Keratinocyte (primary cell): ENCODE data around the gene CENPF. TPM values are rescaled to one million over a fixed set of nuclear protein-coding genes. Genes with fewer than 3 reads are reported as not detected.
"Not testable (repeated sequence)": the region's sequence is repeated elsewhere in the genome, so short reads cannot be mapped to it uniquely, and the experiment has no call there.

ENCODE experiments used
- DNase-seq: peaks from one replicate; pipeline ENCODE4 v3.0.0-alpha.2; 2011; ENCODE audit warnings: low read depth, missing footprints, low spot score
- FAIRE-seq: peaks from 2 replicates; lab custom pipeline; 2011; peaks lifted over from hg19 to GRCh38; lab: Jason Lieb, UNC
- H2AFZ ChIP-seq: 2 replicates; pipeline ENCODE4 v1.6.0; 2012; ENCODE audit warnings: low read length, control low read depth, inconsistent platforms; ENCODE audit not compliant: control insufficient read depth
- H3K27ac ChIP-seq: 2 replicates; pipeline ENCODE4 v1.5.1; 2011; ENCODE audit warnings: low read length; ENCODE audit not compliant: control insufficient read depth, insufficient read depth
- H3K27me3 ChIP-seq: 3 replicates; pipeline ENCODE4 v1.6.0; 2011; ENCODE audit warnings: low read length; ENCODE audit not compliant: control insufficient read depth, insufficient read depth; ENCODE audit errors: extremely low read depth
- H3K36me3 ChIP-seq, 2 experiments: 2 replicates in 1 of 2; 3 replicates in 1 of 2; pipeline ENCODE4 v1.5.1; 2011; ENCODE audit warnings: low read length in 2 of 2, mild to moderate bottlenecking in 1 of 2; ENCODE audit not compliant: control insufficient read depth in 2 of 2, insufficient read depth in 2 of 2; ENCODE audit errors: extremely low read depth in 1 of 2
- H3K4me1 ChIP-seq: 3 replicates; pipeline ENCODE4 v1.5.1; 2011; ENCODE audit warnings: low read length; ENCODE audit not compliant: control insufficient read depth, insufficient read depth; ENCODE audit errors: extremely low read depth
- H3K4me2 ChIP-seq: 3 replicates; pipeline ENCODE4 v1.6.0; 2011; ENCODE audit warnings: low read depth, low read length; ENCODE audit not compliant: control insufficient read depth, insufficient read depth; ENCODE audit errors: extremely low read depth
- H3K4me3 ChIP-seq, 3 experiments: fragments of 200-600 bp in 1 of 3; sonication (generic) in 1 of 3; 2 replicates in 2 of 3; 3 replicates in 1 of 3; pipeline ENCODE4 v1.5.1; 2011 to 2016; ENCODE audit warnings: low read length in 3 of 3, mild to moderate bottlenecking in 3 of 3, control low read depth in 2 of 3, inconsistent platforms in 1 of 3, low read depth in 1 of 3, mixed read lengths in 1 of 3, mixed run types in 1 of 3, moderate library complexity in 1 of 3; ENCODE audit not compliant: control insufficient read depth in 2 of 3, insufficient read depth in 2 of 3; ENCODE audit errors: extremely low read depth in 1 of 3
- H3K79me2 ChIP-seq: 2 replicates; pipeline ENCODE4 v1.6.0; 2012; ENCODE audit warnings: low read length; ENCODE audit not compliant: control insufficient read depth, insufficient read depth
- H3K9ac ChIP-seq: 3 replicates; pipeline ENCODE4 v1.6.0; 2011; ENCODE audit warnings: low read length; ENCODE audit not compliant: control insufficient read depth, insufficient read depth; ENCODE audit errors: extremely low read depth
- H3K9me1 ChIP-seq: 3 replicates; pipeline ENCODE4 v1.6.0; 2011; ENCODE audit warnings: low read length; ENCODE audit not compliant: control insufficient read depth, insufficient read depth; ENCODE audit errors: extremely low read depth
- H3K9me3 ChIP-seq: 2 replicates; pipeline ENCODE4 v1.5.1; 2012; ENCODE audit warnings: low read depth, low read length; ENCODE audit not compliant: control insufficient read depth
- H4K20me1 ChIP-seq: 3 replicates; pipeline ENCODE4 v1.6.0; 2011; ENCODE audit warnings: low read length; ENCODE audit not compliant: control insufficient read depth, insufficient read depth; ENCODE audit errors: extremely low read depth
- EZH2 ChIP-seq: IDR thresholded peaks from one replicate; pipeline ENCODE4 v1.6.1; 2012; ENCODE audit warnings: inconsistent platforms, mild to moderate bottlenecking, low read length, moderate library complexity
- dilution Hi-C: fragments of 300-500 bp; cut with MboI; formaldehyde crosslinking; loops from one replicate; pipeline ENCODE4 v1.7.0; 2020; ENCODE audit warnings: low sequenced_read_pairs; ENCODE audit not compliant: extremely low pct_ligation_motif_present
- polyA plus RNA-seq, 5 experiments: library from polyadenylated mRNA; depleted of rRNA in 3 of 5; stranded (reverse) in 3 of 5; stranded (forward) in 1 of 5; unstranded in 1 of 5; fragments of >200 nt; gene quantifications; 1 replicate in 1 of 5; 2 replicates in 3 of 5; 3 replicates in 1 of 5; pipeline versions ENCODE4 v1.2.1 to v1.2.3, GENCODE V29; 2011 to 2012; ENCODE audit warnings: missing spikeins in 2 of 5, low read depth in 1 of 5, low replicate concordance in 1 of 5
- TF ChIP-seq, protein P1 (sequence below), 3 experiments: IDR thresholded peaks in 1 of 3; conservative IDR thresholded peaks in 1 of 3; optimal IDR thresholded peaks in 1 of 3; 2 replicates in 2 of 3; 3 replicates in 1 of 3; pipeline versions ENCODE3 to v1.5.1; 2011; ENCODE audit warnings: low read length in 3 of 3, mild to moderate bottlenecking in 3 of 3, moderate library complexity in 2 of 3, control low read depth in 1 of 3, inconsistent platforms in 1 of 3; ENCODE audit not compliant: insufficient read depth in 2 of 3; ENCODE audit errors: extremely low read depth in 1 of 3

CENPF gene
- polyA plus RNA-seq, 1 donor (not counting 4 experiments of a cell fraction or from before 2014, with no cell fraction given), result 14.4 TPM

DNA sequence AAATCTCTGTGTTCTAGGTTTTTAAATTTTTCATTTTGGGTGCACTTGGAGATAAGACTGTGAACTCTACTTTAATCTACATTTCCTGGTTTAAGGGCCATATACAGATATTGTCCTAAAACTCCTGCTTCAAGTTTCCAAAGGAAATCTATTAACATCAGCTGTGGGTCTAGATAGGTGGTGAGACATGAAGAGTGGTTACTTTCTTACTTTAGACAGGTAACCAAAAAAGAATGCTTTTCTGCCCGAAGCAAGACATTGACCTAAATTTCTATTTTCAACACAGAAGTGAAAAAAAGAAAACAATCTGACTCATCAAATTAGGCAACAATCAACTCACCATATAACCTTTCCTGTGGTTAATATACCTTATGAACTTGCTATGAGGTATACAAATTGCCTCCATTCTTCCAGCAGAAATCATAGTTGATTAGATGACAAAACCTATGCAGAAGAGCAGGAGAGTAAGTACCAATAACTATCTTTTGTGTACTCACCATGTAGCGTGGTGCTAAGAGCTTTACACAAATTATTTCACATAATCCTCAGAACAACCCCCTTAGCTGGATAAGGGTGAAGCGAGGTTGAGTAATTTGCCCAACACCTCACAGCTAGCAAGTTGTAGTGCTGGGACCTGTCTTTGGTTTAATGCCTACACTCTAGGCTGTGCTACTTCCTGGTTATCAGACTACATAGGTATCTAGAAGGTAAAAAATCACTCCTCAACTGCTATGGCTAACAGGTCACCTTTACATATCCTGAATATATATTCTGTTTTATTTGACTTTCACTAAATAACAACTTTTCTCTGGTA, 28.2 kb upstream of the CENPF start:
- peak; percentile 93 for FAIRE-seq
- dilution Hi-C loops, result no loop called here
- peak overlapping the region in 2 of 3 experiments; percentile 52 to 58 for H3K4me3 ChIP-seq
- no peak for TF ChIP-seq EZH2
- TF ChIP-seq, protein P1, sequence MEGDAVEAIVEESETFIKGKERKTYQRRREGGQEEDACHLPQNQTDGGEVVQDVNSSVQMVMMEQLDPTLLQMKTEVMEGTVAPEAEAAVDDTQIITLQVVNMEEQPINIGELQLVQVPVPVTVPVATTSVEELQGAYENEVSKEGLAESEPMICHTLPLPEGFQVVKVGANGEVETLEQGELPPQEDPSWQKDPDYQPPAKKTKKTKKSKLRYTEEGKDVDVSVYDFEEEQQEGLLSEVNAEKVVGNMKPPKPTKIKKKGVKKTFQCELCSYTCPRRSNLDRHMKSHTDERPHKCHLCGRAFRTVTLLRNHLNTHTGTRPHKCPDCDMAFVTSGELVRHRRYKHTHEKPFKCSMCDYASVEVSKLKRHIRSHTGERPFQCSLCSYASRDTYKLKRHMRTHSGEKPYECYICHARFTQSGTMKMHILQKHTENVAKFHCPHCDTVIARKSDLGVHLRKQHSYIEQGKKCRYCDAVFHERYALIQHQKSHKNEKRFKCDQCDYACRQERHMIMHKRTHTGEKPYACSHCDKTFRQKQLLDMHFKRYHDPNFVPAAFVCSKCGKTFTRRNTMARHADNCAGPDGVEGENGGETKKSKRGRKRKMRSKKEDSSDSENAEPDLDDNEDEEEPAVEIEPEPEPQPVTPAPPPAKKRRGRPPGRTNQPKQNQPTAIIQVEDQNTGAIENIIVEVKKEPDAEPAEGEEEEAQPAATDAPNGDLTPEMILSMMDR (optimal IDR thresholded peaks at IDR 0.05 in 1 of 3, IDR thresholded peaks at IDR 0.05 in 1 of 3, conservative IDR thresholded peaks at IDR 0.05 in 1 of 3; ENCODE audit: extremely low read depth in 1 of 3, insufficient read depth in 2 of 3, low read length in 3 of 3), result no peak
- H3K4me1 ChIP-seq, result peaks cover 56% of the 10 kb centered on the region
- H3K4me2 ChIP-seq, result peak overlapping the region; percentile 95
- no peaks in the 10 kb centered on the region for H3K27me3 ChIP-seq
- H3K9me1 ChIP-seq, result no peaks in the 10 kb centered on the region
- peaks cover 2% of the 10 kb centered on the region for H3K9me3 ChIP-seq
- no peaks in the 10 kb centered on the region for H3K36me3 ChIP-seq
- H4K20me1 ChIP-seq, result no peaks in the 10 kb centered on the region
- H3K27ac ChIP-seq, result peak overlapping the region; percentile 98
- no peaks in the 10 kb centered on the region for H3K79me2 ChIP-seq
- H3K9ac ChIP-seq, result peak overlapping the region; percentile 78
- DNase-seq, result peak; percentile 88
- no peak overlapping the region for H2AFZ ChIP-seq

DNA sequence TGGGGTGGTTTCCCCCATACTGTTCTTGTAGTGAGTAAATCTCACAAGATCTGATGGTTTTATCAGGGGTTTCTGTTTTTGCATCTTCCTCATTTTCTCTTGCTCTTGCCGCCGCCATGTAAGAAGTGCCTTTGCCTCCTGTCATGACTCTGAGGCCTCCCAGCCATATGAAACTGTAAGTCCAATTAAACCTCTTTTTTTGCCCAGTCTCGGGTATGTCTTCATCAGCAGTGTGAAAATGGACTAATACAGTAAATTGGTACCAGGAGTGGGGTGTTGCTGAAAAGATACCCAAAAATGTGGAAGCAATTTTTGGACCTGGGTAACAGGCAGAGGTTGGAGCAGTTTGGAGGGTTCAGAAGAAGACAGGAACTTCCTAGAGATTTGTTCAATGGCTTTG, 26.9 kb upstream of the CENPF start:
- peaks cover 45% of the 10 kb centered on the region for H3K4me1 ChIP-seq
- H3K9me3 ChIP-seq, dilution Hi-C loops, H3K9me1 ChIP-seq, H3K4me3 ChIP-seq, FAIRE-seq, H4K20me1 ChIP-seq, H3K79me2 ChIP-seq, H3K4me2 ChIP-seq, H3K27ac ChIP-seq, H3K9ac ChIP-seq, H3K36me3 ChIP-seq, H2AFZ ChIP-seq, DNase-seq, H3K27me3 ChIP-seq: not testable (repeated sequence)
